Neural cell (in vitro differentiated cells): ENCODE data around the gene PTGIS. TPM values are rescaled to one million over a fixed set of nuclear protein-coding genes. Genes with fewer than 3 reads are reported as not detected.

Experiments
- H2AFZ ChIP-seq: fragments of 200-600, 300-800 bp; sonication (generic), shearing (Covaris generic); 2 replicates; pipeline ENCODE4 v1.6.0; 2014; ENCODE audit warnings: low read depth, mild to moderate bottlenecking, antibody characterized with exemption, low read length, moderate library complexity
- H3F3A ChIP-seq: fragments of 200-600 bp; shearing (Covaris generic); 2 replicates; pipeline ENCODE4 v1.6.1; 2016; ENCODE audit warnings: mild to moderate bottlenecking, moderate library complexity, mixed read lengths, antibody characterized with exemption, low read length; ENCODE audit not compliant: insufficient read depth, poor library complexity, severe bottlenecking
- H3K27ac ChIP-seq: fragments of 200-600, 300-800 bp; sonication (generic), shearing (Covaris generic); 2 replicates; pipeline ENCODE4 v1.5.1; 2014; ENCODE audit warnings: mild to moderate bottlenecking, low read length, moderate library complexity
- H3K27me3 ChIP-seq: fragments of 300-800, 200-600 bp; sonication (generic), shearing (Covaris generic); 2 replicates; pipeline ENCODE4 v1.6.0; 2014; ENCODE audit warnings: mild to moderate bottlenecking, low read depth, low read length, moderate library complexity; ENCODE audit not compliant: insufficient read depth
- H3K36me3 ChIP-seq: fragments of 300-800, 200-600 bp; sonication (generic), shearing (Covaris generic); 2 replicates; pipeline ENCODE4 v1.5.1; 2014; ENCODE audit warnings: mild to moderate bottlenecking, antibody characterized with exemption, low read length, moderate library complexity; ENCODE audit not compliant: insufficient read depth
- H3K4me2 ChIP-seq: fragments of 300-800, 200-600 bp; sonication (generic), shearing (Covaris generic); 2 replicates; pipeline ENCODE4 v1.6.0; 2014; ENCODE audit warnings: mild to moderate bottlenecking, low read length
- H3K4me3 ChIP-seq: fragments of 300-800, 200-600 bp; sonication (generic), shearing (Covaris generic); 2 replicates; pipeline ENCODE4 v1.5.1; 2014; ENCODE audit warnings: mild to moderate bottlenecking, low read length, moderate library complexity
- H3K79me2 ChIP-seq: fragments of 200-600 bp; shearing (Covaris generic); replicated peaks from 2 replicates; pipeline ENCODE4 v1.6.0; 2014; ENCODE audit warnings: mild to moderate bottlenecking, low read length, moderate library complexity; ENCODE audit not compliant: insufficient read depth
- H3K9ac ChIP-seq: fragments of 300-800, 200-600 bp; sonication (generic), shearing (Covaris generic); 2 replicates; pipeline ENCODE4 v1.6.1; 2016; ENCODE audit warnings: mild to moderate bottlenecking, low read length, mixed read lengths
- H3K9me2 ChIP-seq: fragments of 200-600 bp; shearing (Covaris generic); 2 replicates; pipeline ENCODE4 v1.6.1; 2016; ENCODE audit warnings: mild to moderate bottlenecking, low read length, mixed read lengths; ENCODE audit not compliant: insufficient read depth
- H3K9me3 ChIP-seq: fragments of 200-600, 300-800 bp; sonication (generic), shearing (Covaris generic); 2 replicates; pipeline ENCODE4 v1.6.1; 2016; ENCODE audit warnings: mild to moderate bottlenecking, mixed run types, low read length, moderate library complexity, mixed read lengths
- H4K20me1 ChIP-seq: fragments of 200-600 bp; shearing (Covaris generic); 2 replicates; pipeline ENCODE4 v1.6.1; 2016; ENCODE audit warnings: mild to moderate bottlenecking, mixed run types; ENCODE audit not compliant: insufficient read depth
- CTCF ChIP-seq: fragments of 450-650 bp; IDR thresholded peaks from 2 replicates; pipeline ENCODE4 v1.5.1; 2014; ENCODE audit warnings: antibody characterized with exemption, mild to moderate bottlenecking, moderate library complexity; ENCODE audit not compliant: poor library complexity, severe bottlenecking
- EP300 ChIP-seq: fragments of 450-650 bp; conservative IDR thresholded peaks from 2 replicates; pipeline ENCODE4 v1.6.1; 2014; ENCODE audit warnings: antibody characterized with exemption, mild to moderate bottlenecking, moderate library complexity; ENCODE audit not compliant: poor library complexity, severe bottlenecking
- EZH2 ChIP-seq: fragments of 200-600, 300-800 bp; shearing (Covaris generic), sonication (generic); IDR thresholded peaks from 2 replicates; pipeline ENCODE4 v1.6.1; 2014; ENCODE audit warnings: antibody characterized with exemption, low read length, borderline replicate concordance, mild to moderate bottlenecking; ENCODE audit not compliant: insufficient read depth, poor library complexity, severe bottlenecking
- MXI1 ChIP-seq: fragments of 450-650 bp; conservative IDR thresholded peaks from 2 replicates; pipeline ENCODE4 v1.6.1; 2014; ENCODE audit warnings: antibody characterized with exemption, mild to moderate bottlenecking; ENCODE audit not compliant: poor library complexity, severe bottlenecking
- POLR2AphosphoS5 ChIP-seq: IDR thresholded peaks from 2 replicates; pipeline ENCODE4 v1.6.1; 2012
- RAD21 ChIP-seq: fragments of 450-650 bp; conservative IDR thresholded peaks from 2 replicates; pipeline ENCODE4 v1.6.1; 2014; ENCODE audit warnings: antibody characterized with exemption, mild to moderate bottlenecking, moderate library complexity
- SMC3 ChIP-seq: fragments of 450-650 bp; conservative IDR thresholded peaks from 2 replicates; pipeline ENCODE4 v1.6.1; 2014; ENCODE audit warnings: antibody characterized with exemption, mild to moderate bottlenecking, moderate library complexity; ENCODE audit not compliant: poor library complexity
- TAF1 ChIP-seq: IDR thresholded peaks from 2 replicates; pipeline ENCODE4 v1.6.1; 2012; ENCODE audit warnings: low read depth
- polyA plus RNA-seq: library from polyadenylated mRNA; depleted of rRNA; stranded (reverse); fragments of >200 nt; gene quantifications from 2 replicates; pipeline ENCODE4 v1.2.3, GENCODE V29; 2014
- TF ChIP-seq, protein P1 (sequence below): IDR thresholded peaks from 2 replicates; pipeline ENCODE4 v1.6.1; 2012; ENCODE audit warnings: borderline replicate concordance

The PTGIS gene
- polyA plus RNA-seq, 1 donor from 2014 or later, result 3.2 TPM

- Histone ChIP-seq H3K4me3 (no peak overlapping the region), H3K79me2 (no peaks in the 10 kb centered on the region), H3K4me2 (no peak overlapping the region), H3K9me3 (no peaks in the 10 kb centered on the region), H3F3A (no peaks in the 10 kb centered on the region), H3K27me3 (no peaks in the 10 kb centered on the region), H3K9ac (no peak overlapping the region), H3K9me2 (no peaks in the 10 kb centered on the region), H2AFZ (no peak overlapping the region), H4K20me1 (no peaks in the 10 kb centered on the region), H3K36me3 (no peaks in the 10 kb centered on the region), H3K27ac (no peak overlapping the region)
- TF ChIP-seq MXI1, result no peak
- no peak for TF ChIP-seq EP300
- no peak for TF ChIP-seq CTCF
These were observed 24.7 kb downstream of the PTGIS start for GRCh38 chr20:49543071-49543857.

DNA sequence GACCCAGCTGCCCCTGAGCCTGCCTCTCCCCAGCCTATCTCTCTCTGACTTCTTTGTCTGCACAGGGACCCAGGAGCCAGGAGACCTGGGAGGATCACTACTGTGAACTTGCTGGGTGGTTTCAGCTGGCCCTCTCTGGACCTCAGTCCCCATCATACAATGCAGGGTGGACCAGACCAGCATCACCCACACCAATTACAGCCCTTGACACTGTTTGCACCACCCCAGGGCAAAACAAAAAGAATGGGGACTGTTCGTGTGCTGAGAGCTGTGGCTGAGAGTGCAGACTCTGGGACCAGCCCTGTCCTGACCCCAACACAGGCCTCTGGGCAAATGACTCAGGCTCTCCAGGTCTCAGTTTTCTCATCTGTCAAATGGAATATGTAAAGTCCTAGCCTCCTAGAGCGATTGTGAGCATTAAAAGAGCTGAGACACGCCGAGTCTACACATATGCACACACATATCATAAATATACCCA, 25.4 kb downstream of the PTGIS start:
- Histone ChIP-seq H2AFZ (no peak overlapping the region), H3K79me2 (no peaks in the 10 kb centered on the region), H3K4me3 (no peak overlapping the region), H4K20me1 (no peaks in the 10 kb centered on the region), H3F3A (no peaks in the 10 kb centered on the region), H3K27me3 (no peaks in the 10 kb centered on the region), H3K9me2 (no peaks in the 10 kb centered on the region), H3K9ac (no peak overlapping the region), H3K27ac (no peak overlapping the region), H3K4me2 (no peak overlapping the region), H3K36me3 (no peaks in the 10 kb centered on the region), H3K9me3 (no peaks in the 10 kb centered on the region)
- TF ChIP-seq POLR2AphosphoS5 (no peak), MXI1 (no peak), TAF1 (no peak), EZH2 (no peak), CTCF (no peak), RAD21 (no peak), EP300 (no peak), SMC3 (no peak)
- TF ChIP-seq, protein P1, sequence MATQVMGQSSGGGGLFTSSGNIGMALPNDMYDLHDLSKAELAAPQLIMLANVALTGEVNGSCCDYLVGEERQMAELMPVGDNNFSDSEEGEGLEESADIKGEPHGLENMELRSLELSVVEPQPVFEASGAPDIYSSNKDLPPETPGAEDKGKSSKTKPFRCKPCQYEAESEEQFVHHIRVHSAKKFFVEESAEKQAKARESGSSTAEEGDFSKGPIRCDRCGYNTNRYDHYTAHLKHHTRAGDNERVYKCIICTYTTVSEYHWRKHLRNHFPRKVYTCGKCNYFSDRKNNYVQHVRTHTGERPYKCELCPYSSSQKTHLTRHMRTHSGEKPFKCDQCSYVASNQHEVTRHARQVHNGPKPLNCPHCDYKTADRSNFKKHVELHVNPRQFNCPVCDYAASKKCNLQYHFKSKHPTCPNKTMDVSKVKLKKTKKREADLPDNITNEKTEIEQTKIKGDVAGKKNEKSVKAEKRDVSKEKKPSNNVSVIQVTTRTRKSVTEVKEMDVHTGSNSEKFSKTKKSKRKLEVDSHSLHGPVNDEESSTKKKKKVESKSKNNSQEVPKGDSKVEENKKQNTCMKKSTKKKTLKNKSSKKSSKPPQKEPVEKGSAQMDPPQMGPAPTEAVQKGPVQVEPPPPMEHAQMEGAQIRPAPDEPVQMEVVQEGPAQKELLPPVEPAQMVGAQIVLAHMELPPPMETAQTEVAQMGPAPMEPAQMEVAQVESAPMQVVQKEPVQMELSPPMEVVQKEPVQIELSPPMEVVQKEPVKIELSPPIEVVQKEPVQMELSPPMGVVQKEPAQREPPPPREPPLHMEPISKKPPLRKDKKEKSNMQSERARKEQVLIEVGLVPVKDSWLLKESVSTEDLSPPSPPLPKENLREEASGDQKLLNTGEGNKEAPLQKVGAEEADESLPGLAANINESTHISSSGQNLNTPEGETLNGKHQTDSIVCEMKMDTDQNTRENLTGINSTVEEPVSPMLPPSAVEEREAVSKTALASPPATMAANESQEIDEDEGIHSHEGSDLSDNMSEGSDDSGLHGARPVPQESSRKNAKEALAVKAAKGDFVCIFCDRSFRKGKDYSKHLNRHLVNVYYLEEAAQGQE, result no peak
